SK-N-SH treated with all-trans-retinoic acid at 6 μM for 48 hours (cell line): ENCODE results near the gene KLHL14.
"Not testable (repeated sequence)": the region's sequence is repeated elsewhere in the genome, so short reads cannot be mapped to it uniquely, and the experiment has no call there.

Experiments used
- ATAC-seq: fragments of 200-7000 bp; cut with Tn5 transposase; 3 replicates; pipeline ENCODE4 v1.9.1; 2020; ENCODE audit warnings: mild to moderate bottlenecking, moderate library complexity
- ARNTL ChIP-seq: fragments of 450-650 bp; formaldehyde crosslinking; IDR thresholded peaks from 2 replicates; pipeline ENCODE4 v1.5.0; 2020; ENCODE audit warnings: low read depth, mild to moderate bottlenecking, moderate library complexity, borderline replicate concordance
- CSDC2 ChIP-seq: fragments of 250-450 bp; sonication (Bioruptor Pico); IDR thresholded peaks from 2 replicates; pipeline ENCODE4 v1.5.0; 2020; ENCODE audit warnings: mild to moderate bottlenecking, moderate library complexity
- CSRNP3 ChIP-seq: fragments of 250-450 bp; sonication (Bioruptor Pico); IDR thresholded peaks from 2 replicates; pipeline ENCODE4 v1.5.1; 2021; ENCODE audit warnings: mild to moderate bottlenecking, moderate library complexity
- ESRRG ChIP-seq: fragments of 250-450 bp; sonication (Bioruptor Pico); IDR thresholded peaks from 2 replicates; pipeline ENCODE4 v1.6.1; 2021; ENCODE audit warnings: mild to moderate bottlenecking
- GLIS3 ChIP-seq: fragments of 250-450 bp; sonication (Bioruptor Pico); IDR thresholded peaks from 2 replicates; pipeline ENCODE4 v1.5.0; 2020; ENCODE audit warnings: mild to moderate bottlenecking, moderate library complexity
- ISL1 ChIP-seq: fragments of 250-450 bp; sonication (Bioruptor Pico); IDR thresholded peaks from 2 replicates; pipeline ENCODE4 v2.1.2; 2022; ENCODE audit warnings: mild to moderate bottlenecking, moderate library complexity
- OSR1 ChIP-seq: fragments of 250-450 bp; sonication (Bioruptor Pico); IDR thresholded peaks from 2 replicates; pipeline ENCODE4 v1.8.0; 2022; ENCODE audit warnings: moderate library complexity, mild to moderate bottlenecking, inconsistent platforms
- PATZ1 ChIP-seq: fragments of 250-450 bp; sonication (Bioruptor Pico); IDR thresholded peaks from 2 replicates; pipeline ENCODE4 v1.8.0; 2020; ENCODE audit warnings: mild to moderate bottlenecking, moderate library complexity, borderline replicate concordance
- PPARA ChIP-seq: fragments of 250-450 bp; sonication (Bioruptor Pico); IDR thresholded peaks from 2 replicates; pipeline ENCODE4 v1.5.0; 2020; ENCODE audit warnings: mild to moderate bottlenecking, borderline replicate concordance
- RARB ChIP-seq: fragments of 250-450 bp; sonication (Bioruptor Pico); IDR thresholded peaks from 2 replicates; pipeline ENCODE4 v1.8.0; 2021; ENCODE audit warnings: mild to moderate bottlenecking, moderate library complexity
- SNAI2 ChIP-seq: fragments of 250-450 bp; sonication (Bioruptor Pico); IDR thresholded peaks from 2 replicates; pipeline ENCODE4 v1.5.0; 2020; ENCODE audit warnings: mild to moderate bottlenecking, moderate library complexity
- TCF4 ChIP-seq: fragments of 250-450 bp; sonication (Bioruptor Pico); IDR thresholded peaks from 2 replicates; pipeline ENCODE4 v1.8.0; 2021; ENCODE audit warnings: mild to moderate bottlenecking, moderate library complexity, borderline replicate concordance
- TOX ChIP-seq: fragments of 250-450 bp; sonication (Bioruptor Pico); IDR thresholded peaks from 2 replicates; pipeline ENCODE4 v1.8.0; 2021; ENCODE audit warnings: mild to moderate bottlenecking, moderate library complexity, borderline replicate concordance
- TSHZ2 ChIP-seq: fragments of 250-450 bp; sonication (Bioruptor Pico); IDR thresholded peaks from 2 replicates; pipeline ENCODE4 v1.5.0; 2020; ENCODE audit warnings: mild to moderate bottlenecking, moderate library complexity
- ZFP3 ChIP-seq: fragments of 250-450 bp; sonication (Bioruptor Pico); IDR thresholded peaks from 2 replicates; pipeline ENCODE4 v1.5.0; 2020; ENCODE audit warnings: mild to moderate bottlenecking, moderate library complexity
- ZFP30 ChIP-seq: fragments of 450-650 bp; formaldehyde crosslinking; IDR thresholded peaks from 2 replicates; pipeline ENCODE4 v1.5.0; 2022; ENCODE audit warnings: mild to moderate bottlenecking, moderate library complexity
- ZNF565 ChIP-seq: fragments of 450-650 bp; formaldehyde crosslinking; conservative IDR thresholded peaks from 2 replicates; pipeline ENCODE4 v1.5.0; 2020; ENCODE audit warnings: low read depth, mild to moderate bottlenecking, moderate library complexity
- ZNF70 ChIP-seq: fragments of 450-650 bp; formaldehyde crosslinking; IDR thresholded peaks from 2 replicates; pipeline ENCODE4 v1.5.0; 2020; ENCODE audit warnings: mild to moderate bottlenecking, moderate library complexity
- ZNF8 ChIP-seq: fragments of 450-650 bp; formaldehyde crosslinking; IDR thresholded peaks from 2 replicates; pipeline ENCODE4 v1.5.0; 2020; ENCODE audit warnings: mild to moderate bottlenecking, moderate library complexity
- TF ChIP-seq, protein P1 (sequence below): fragments of 250-450 bp; sonication (Bioruptor Pico); IDR thresholded peaks from 2 replicates; pipeline ENCODE4 v1.5.1; 2020; ENCODE audit warnings: low read depth, mild to moderate bottlenecking, moderate library complexity
- TF ChIP-seq, protein P2 (sequence below): fragments of 250-450 bp; sonication (Bioruptor Pico); IDR thresholded peaks from 2 replicates; pipeline ENCODE4 v1.8.0; 2021; ENCODE audit warnings: low read depth, mild to moderate bottlenecking, moderate library complexity, borderline replicate concordance

The KLHL14 gene

GRCh38 chr18:32661486-32662299, 111.1 kb downstream of the KLHL14 start:
- peak; percentile 28; the same call in 1 of the 3 replicates for ATAC-seq
- TF ChIP-seq CSDC2 (CRISPR knock-in tag): no peak
- no peak for TF ChIP-seq ZNF8 (CRISPR knock-in tag)
- TF ChIP-seq OSR1 (CRISPR knock-in tag): no peak
- no peak for TF ChIP-seq PATZ1 (CRISPR knock-in tag)

DNA sequence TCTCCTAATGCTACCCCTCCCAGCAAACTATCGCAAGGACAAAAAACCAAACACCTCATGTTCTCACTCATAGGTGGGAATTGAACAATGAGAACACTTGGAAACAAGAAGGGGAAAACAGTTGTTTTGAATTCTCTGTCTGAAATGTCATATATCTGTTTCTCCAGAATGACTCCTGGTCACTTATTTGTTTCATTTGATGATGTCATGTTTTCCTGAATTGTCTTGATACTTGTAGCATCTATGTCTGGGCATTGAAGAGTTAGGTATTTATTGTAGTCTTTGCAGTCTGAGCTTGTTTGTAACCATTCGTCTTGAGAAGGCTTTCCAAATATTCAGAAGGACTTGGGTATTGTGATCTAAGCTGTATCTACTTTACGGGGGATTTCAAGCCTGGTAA, 118.3 kb downstream of the KLHL14 start:
- not testable (repeated sequence) for ATAC-seq

DNA sequence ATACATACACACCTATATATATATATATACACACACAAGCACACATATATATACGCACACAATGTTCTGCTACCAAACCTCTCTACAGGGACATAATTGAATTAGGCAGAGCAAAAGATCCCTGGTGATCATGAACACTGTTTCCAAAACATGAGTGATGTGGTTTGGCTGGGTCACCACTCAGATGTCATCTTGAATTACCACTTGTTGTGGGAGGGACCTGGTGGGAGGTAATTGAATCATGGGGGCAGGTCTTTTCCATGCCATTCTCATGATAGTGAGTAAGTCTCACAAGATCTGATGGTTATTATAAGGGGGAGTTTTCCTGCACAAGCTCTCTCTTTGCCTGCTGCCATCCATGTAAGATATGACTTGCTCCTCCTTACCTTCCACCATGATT, 135.2 kb downstream of the KLHL14 start:
- not testable (repeated sequence) for ATAC-seq

DNA sequence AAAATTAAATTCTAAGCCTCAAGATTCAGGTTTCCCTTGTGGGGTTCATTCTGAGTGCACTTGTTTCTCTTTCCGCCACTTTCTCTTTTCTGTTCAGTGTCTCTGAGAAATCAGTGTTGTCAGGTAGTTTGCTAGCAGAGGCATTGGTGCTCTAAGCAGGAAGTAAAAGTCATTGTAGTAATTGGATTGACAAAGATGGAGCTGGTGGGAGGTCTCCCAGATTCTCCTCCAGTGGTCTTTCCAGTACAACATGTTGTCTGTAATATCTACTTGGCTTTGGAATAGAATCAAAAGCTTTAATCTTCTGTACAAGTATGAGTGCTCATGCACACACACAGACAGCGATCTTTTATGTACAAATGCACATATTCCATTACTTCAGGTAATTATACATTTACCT, 135.6 kb downstream of the KLHL14 start:
- no peak for TF ChIP-seq ZNF565 (CRISPR knock-in tag)
- TF ChIP-seq PATZ1 (CRISPR knock-in tag): no peak
- no peak for TF ChIP-seq TSHZ2 (CRISPR knock-in tag)
- no peak for TF ChIP-seq SNAI2 (CRISPR knock-in tag)
- TF ChIP-seq ZNF70 (CRISPR knock-in tag): no peak
- no peak for TF ChIP-seq CSRNP3 (CRISPR knock-in tag)
- no peak for TF ChIP-seq ZFP30 (CRISPR knock-in tag)
- TF ChIP-seq, all 23 proteins: peak for 0
- ATAC-seq: no peak

- no peak for ATAC-seq
- TF ChIP-seq ZFP30 (CRISPR knock-in tag): no peak
- no peak for TF ChIP-seq PPARA (CRISPR knock-in tag)
- TF ChIP-seq ESRRG: no peak
- no peak for TF ChIP-seq PATZ1 (CRISPR knock-in tag)
- TF ChIP-seq ARNTL (CRISPR knock-in tag): no peak
- TF ChIP-seq TOX (CRISPR knock-in tag): no peak
- TF ChIP-seq GLIS3: no peak
- TF ChIP-seq RARB (CRISPR knock-in tag): no peak
- TF ChIP-seq, protein P1, sequence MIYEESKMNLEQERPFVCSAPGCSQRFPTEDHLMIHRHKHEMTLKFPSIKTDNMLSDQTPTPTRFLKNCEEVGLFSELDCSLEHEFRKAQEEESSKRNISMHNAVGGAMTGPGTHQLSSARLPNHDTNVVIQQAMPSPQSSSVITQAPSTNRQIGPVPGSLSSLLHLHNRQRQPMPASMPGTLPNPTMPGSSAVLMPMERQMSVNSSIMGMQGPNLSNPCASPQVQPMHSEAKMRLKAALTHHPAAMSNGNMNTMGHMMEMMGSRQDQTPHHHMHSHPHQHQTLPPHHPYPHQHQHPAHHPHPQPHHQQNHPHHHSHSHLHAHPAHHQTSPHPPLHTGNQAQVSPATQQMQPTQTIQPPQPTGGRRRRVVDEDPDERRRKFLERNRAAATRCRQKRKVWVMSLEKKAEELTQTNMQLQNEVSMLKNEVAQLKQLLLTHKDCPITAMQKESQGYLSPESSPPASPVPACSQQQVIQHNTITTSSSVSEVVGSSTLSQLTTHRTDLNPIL: no peak
- TF ChIP-seq, protein P2, sequence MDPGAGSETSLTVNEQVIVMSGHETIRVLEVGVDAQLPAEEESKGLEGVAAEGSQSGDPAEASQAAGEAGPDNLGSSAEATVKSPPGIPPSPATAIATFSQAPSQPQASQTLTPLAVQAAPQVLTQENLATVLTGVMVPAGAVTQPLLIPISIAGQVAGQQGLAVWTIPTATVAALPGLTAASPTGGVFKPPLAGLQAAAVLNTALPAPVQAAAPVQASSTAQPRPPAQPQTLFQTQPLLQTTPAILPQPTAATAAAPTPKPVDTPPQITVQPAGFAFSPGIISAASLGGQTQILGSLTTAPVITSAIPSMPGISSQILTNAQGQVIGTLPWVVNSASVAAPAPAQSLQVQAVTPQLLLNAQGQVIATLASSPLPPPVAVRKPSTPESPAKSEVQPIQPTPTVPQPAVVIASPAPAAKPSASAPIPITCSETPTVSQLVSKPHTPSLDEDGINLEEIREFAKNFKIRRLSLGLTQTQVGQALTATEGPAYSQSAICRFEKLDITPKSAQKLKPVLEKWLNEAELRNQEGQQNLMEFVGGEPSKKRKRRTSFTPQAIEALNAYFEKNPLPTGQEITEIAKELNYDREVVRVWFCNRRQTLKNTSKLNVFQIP: no peak
- no peak for TF ChIP-seq ZNF8 (CRISPR knock-in tag)
- TF ChIP-seq ZNF70 (CRISPR knock-in tag): no peak
- TF ChIP-seq ISL1 (CRISPR knock-in tag): no peak
- no peak for TF ChIP-seq ZFP3 (CRISPR knock-in tag)
- no peak for TF ChIP-seq TCF4 (CRISPR knock-in tag)
These were observed 137.9 kb downstream of the KLHL14 start for GRCh38 chr18:32634876-32635431.
